Right lobe of liver (tissue), 6 donors: Measurements from ENCODE around the gene GPA33. TPM values are rescaled to one million over a fixed set of nuclear protein-coding genes. Genes with fewer than 3 reads are reported as not detected.

ENCODE experiments used
- ATAC-seq, 4 donors: fragments of 200-7000 bp; cut with Tn5 transposase; one replicate each; pipeline ENCODE4 v1.9.1; 2020; ENCODE audit warnings: mild to moderate bottlenecking in 4 of 4, moderate library complexity in 4 of 4
- DNase-seq, 3 donors: peaks; one replicate each; pipeline ENCODE4 v3.0.0-alpha.2; 2020
- H3K27ac ChIP-seq, 3 donors: fragments of 200-600 bp; one replicate each; pipeline ENCODE4 v1.8.0; 2022
- H3K27me3 ChIP-seq, 2 donors: fragments of 200-600 bp; one replicate each; pipeline ENCODE4 v1.8.0; 2022
- H3K36me3 ChIP-seq, 4 donors: fragments of 200-600 bp; sonication (generic) in 1 of 4; one replicate each; pipeline versions ENCODE4 v1.5.1 to v1.8.0; 2017 to 2022; ENCODE audit warnings: control low read depth in 1 of 4
- H3K4me1 ChIP-seq, 4 donors: fragments of 200-600 bp; sonication (generic) in 1 of 4; one replicate each; pipeline versions ENCODE4 v1.5.1 to v1.8.0; 2017 to 2022; ENCODE audit warnings: control low read depth in 1 of 4
- H3K4me3 ChIP-seq, 3 donors: fragments of 200-600 bp; one replicate each; pipeline ENCODE4 v1.8.0; 2022
- H3K9me3 ChIP-seq, 4 donors: fragments of 200-600 bp; sonication (generic) in 1 of 4; one replicate each; pipeline versions ENCODE4 v1.5.1 to v1.8.0; 2017 to 2022; ENCODE audit warnings: control low read depth in 1 of 4
- POLR2A ChIP-seq: fragments of 450-650 bp; IDR thresholded peaks from one replicate; pipeline ENCODE4 v1.6.1; 2017; ENCODE audit warnings: antibody characterized with exemption, mild to moderate bottlenecking
- WGBS: methylation state at CpG from one replicate; pipeline ENCODE4 v1.1.6; 2018; ENCODE audit warnings: low coverage, low lambda C conversion rate; ENCODE audit not compliant: insufficient coverage; ENCODE audit errors: missing lambda C conversion rate; 5-methylcytosine and 5-hydroxymethylcytosine counted together
- intact Hi-C, 2 donors: fragments of 100-400 bp; cut with DNase I; formaldehyde crosslinking; loops; one replicate each; pipeline versions ENCODE4 v1.11.2 to v1.14.1; 2022
- total RNA-seq, 6 experiments: library from RNA; depleted of rRNA in 2 of 6; stranded (reverse); fragments of >200 nt in 2 of 6; fragmentation: NEBNext Ultra II Directional in 3 of 6; extraction: Animal tissue kit (Norgen Biotek cat#: 25700) in 3 of 6; gene quantifications; one replicate each; pipeline versions ENCODE4 v1.1.0 to v1.2.4, GENCODE V29; 2016 to 2023
- TF ChIP-seq, protein P1 (sequence below), 4 donors: fragments of 200-600 bp in 3 of 4; fragments of 450-650 bp in 1 of 4; IDR thresholded peaks; one replicate each; pipeline versions ENCODE4 v1.5.1 to v1.8.0; 2016 to 2022; ENCODE audit warnings: antibody characterized with exemption in 4 of 4, mild to moderate bottlenecking in 2 of 4
- donor health status: DM: no; HTN: yes; CAD: no.
- donor health status: DM: no; HTN: no; CAD: no.
- donor health status: DM: no; HTN: no; CAD: no.
- donor health status: DM: no; HTN: yes; CAD: no.
- donor health status: DM: no; HTN: yes; CAD: no.

Gene GPA33
- total RNA-seq, 6 experiments from 2014 or later, result 0.12 TPM; not detected in 5

GRCh38 chr1:167016100-167016750 lies 74.0 kb downstream of the GPA33 start:
- Histone ChIP-seq H3K9me3 (no peaks in the 10 kb centered on the region), H3K36me3 (no peaks in the 10 kb centered on the region), H3K27me3 (no peaks in the 10 kb centered on the region), H3K27ac (no peak overlapping the region), H3K4me1 (peaks cover 0 to 10% (median 0%) of the 10 kb centered on the region in 4 donors), H3K4me3 (no peak overlapping the region)
- intact Hi-C loops, result no loop called here
- ATAC-seq, result peak in 2 of 4 donors; percentile 31 to 44
- 19% methylated on average over 6 of the region's 6 CpGs for WGBS
- DNase-seq, result no peak
- no peak for TF ChIP-seq POLR2A
- TF ChIP-seq, protein P1, sequence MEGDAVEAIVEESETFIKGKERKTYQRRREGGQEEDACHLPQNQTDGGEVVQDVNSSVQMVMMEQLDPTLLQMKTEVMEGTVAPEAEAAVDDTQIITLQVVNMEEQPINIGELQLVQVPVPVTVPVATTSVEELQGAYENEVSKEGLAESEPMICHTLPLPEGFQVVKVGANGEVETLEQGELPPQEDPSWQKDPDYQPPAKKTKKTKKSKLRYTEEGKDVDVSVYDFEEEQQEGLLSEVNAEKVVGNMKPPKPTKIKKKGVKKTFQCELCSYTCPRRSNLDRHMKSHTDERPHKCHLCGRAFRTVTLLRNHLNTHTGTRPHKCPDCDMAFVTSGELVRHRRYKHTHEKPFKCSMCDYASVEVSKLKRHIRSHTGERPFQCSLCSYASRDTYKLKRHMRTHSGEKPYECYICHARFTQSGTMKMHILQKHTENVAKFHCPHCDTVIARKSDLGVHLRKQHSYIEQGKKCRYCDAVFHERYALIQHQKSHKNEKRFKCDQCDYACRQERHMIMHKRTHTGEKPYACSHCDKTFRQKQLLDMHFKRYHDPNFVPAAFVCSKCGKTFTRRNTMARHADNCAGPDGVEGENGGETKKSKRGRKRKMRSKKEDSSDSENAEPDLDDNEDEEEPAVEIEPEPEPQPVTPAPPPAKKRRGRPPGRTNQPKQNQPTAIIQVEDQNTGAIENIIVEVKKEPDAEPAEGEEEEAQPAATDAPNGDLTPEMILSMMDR (IDR thresholded peaks at IDR 0.05), result no peak

- H3K27me3 ChIP-seq, result no peaks in the 10 kb centered on the region
- 79% methylated on average over 7 of the region's 8 CpGs for WGBS
- H3K36me3 ChIP-seq, result no peaks in the 10 kb centered on the region
- DNase-seq, result no peak
- TF ChIP-seq, protein P1 (IDR thresholded peaks at IDR 0.05), result no peak
- TF ChIP-seq POLR2A, result no peak
- no peak overlapping the region for H3K4me3 ChIP-seq
- no peak overlapping the region for H3K27ac ChIP-seq
- intact Hi-C loops, result no loop called here
- H3K9me3 ChIP-seq, result no peaks in the 10 kb centered on the region
- H3K4me1 ChIP-seq, result peaks cover 0 to 10% (median 0%) of the 10 kb centered on the region in 4 donors
- ATAC-seq, result no peak
These were observed 76.9 kb downstream of the GPA33 start for GRCh38 chr1:167013108-167013929.

- no peak overlapping the region for H3K27ac ChIP-seq
- no peak overlapping the region for H3K4me3 ChIP-seq
- no peaks in the 10 kb centered on the region for H3K36me3 ChIP-seq
- 63% methylated on average over 2 of the region's 2 CpGs for WGBS
- H3K9me3 ChIP-seq, result no peaks in the 10 kb centered on the region
- no peaks in the 10 kb centered on the region for H3K27me3 ChIP-seq
- intact Hi-C loops, result no loop called here
- no peak for DNase-seq
- ATAC-seq, result no peak
- TF ChIP-seq POLR2A, result no peak
- TF ChIP-seq, protein P1 (IDR thresholded peaks at IDR 0.05), result no peak
- H3K4me1 ChIP-seq, result peaks cover 0 to 10% (median 0%) of the 10 kb centered on the region in 4 donors
These were observed 77.6 kb downstream of the GPA33 start for GRCh38 chr1:167012570-167012969.

DNA sequence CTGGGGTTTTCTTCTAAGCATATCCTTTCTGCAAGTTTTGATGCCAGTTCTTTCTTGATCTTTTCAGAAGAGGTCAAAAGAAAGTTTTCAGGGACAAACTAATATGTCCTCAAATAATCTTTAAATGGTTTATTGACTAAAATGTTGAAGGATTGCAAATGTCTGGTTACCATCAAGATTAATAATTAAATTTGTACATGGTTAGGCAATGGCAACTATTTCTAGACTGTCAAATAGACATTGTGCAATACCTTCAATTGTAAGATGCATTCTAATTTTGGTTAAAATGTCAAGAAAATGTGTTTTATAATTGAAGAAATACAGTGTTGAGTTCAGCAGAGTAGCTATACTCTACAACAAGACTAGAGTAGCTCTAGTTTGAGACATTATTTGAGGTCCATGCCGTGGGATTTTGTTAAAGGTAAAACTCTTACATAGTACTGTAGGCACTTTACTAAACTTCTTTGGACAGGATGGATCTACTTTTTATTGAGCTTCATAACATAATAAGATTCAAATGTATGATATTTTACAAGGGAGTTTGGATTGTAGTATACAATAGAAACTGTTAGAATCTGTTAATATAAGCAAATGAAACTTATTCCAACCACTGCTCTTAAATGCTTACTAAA lies 78.5 kb downstream of the GPA33 start:
- WGBS, result 35% methylated on average over 1 of the region's 1 CpG

More for the DNA sequence above, 78.5 kb downstream of the GPA33 start:
- Histone ChIP-seq H3K36me3 (no peaks in the 10 kb centered on the region), H3K9me3 (no peaks in the 10 kb centered on the region), H3K4me1 (peaks cover 0 to 10% (median 0%) of the 10 kb centered on the region in 4 donors), H3K4me3 (no peak overlapping the region), H3K27me3 (no peaks in the 10 kb centered on the region), H3K27ac (no peak overlapping the region)
- intact Hi-C loops, result no loop called here
- TF ChIP-seq POLR2A, result no peak
- TF ChIP-seq, protein P1 (IDR thresholded peaks at IDR 0.05), result no peak
- peak; percentile 33 to 84 (median 68) for ATAC-seq
- no peak for DNase-seq
